GM12872 (cell line): ENCODE results near the gene NOC4L.

ENCODE experiments used
- TF ChIP-seq, protein P1 (sequence below): IDR thresholded peaks from 3 replicates; pipeline ENCODE4 v1.5.1; 2011; ENCODE audit warnings: low read depth, mild to moderate bottlenecking, low read length, moderate library complexity; ENCODE audit not compliant: insufficient read depth

NOC4L gene

GRCh38 chr12:132141976-132142678 is 2.1 kb upstream of the NOC4L start:
- TF ChIP-seq, protein P1, sequence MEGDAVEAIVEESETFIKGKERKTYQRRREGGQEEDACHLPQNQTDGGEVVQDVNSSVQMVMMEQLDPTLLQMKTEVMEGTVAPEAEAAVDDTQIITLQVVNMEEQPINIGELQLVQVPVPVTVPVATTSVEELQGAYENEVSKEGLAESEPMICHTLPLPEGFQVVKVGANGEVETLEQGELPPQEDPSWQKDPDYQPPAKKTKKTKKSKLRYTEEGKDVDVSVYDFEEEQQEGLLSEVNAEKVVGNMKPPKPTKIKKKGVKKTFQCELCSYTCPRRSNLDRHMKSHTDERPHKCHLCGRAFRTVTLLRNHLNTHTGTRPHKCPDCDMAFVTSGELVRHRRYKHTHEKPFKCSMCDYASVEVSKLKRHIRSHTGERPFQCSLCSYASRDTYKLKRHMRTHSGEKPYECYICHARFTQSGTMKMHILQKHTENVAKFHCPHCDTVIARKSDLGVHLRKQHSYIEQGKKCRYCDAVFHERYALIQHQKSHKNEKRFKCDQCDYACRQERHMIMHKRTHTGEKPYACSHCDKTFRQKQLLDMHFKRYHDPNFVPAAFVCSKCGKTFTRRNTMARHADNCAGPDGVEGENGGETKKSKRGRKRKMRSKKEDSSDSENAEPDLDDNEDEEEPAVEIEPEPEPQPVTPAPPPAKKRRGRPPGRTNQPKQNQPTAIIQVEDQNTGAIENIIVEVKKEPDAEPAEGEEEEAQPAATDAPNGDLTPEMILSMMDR = no peak

DNA sequence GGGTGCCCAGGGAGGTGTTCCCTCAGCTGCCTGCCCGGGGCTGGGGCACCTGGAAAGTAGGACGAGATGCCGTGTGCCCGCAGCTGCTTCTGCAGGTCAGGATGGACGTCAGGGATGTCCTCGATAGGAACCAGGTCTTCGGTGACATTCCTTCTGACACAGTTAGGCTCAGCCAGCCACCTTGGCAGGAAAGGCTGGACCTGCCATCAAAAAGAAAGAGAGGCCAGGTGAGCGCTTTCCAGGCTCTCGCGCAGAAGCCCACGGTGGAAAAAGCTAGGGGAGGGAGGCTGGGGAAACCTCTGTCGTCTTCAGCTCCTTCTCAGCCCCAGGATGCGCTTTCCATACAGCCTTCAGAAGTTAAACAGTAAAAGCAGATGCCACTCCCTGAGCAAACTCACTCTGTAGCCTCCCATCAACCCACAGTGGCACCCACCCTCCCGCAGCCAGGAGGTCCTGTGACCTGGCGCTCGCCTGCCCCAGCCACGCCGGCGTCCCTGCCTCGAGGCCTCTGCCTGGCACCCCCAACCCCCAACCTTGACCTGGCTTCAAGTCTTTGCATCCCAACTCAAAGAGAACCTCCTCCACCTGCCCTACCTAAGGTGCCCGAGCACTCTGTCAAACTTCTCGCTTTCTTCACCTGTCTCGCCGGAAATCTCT is 1.4 kb upstream of the NOC4L start:
- TF ChIP-seq, protein P1 = no peak

DNA sequence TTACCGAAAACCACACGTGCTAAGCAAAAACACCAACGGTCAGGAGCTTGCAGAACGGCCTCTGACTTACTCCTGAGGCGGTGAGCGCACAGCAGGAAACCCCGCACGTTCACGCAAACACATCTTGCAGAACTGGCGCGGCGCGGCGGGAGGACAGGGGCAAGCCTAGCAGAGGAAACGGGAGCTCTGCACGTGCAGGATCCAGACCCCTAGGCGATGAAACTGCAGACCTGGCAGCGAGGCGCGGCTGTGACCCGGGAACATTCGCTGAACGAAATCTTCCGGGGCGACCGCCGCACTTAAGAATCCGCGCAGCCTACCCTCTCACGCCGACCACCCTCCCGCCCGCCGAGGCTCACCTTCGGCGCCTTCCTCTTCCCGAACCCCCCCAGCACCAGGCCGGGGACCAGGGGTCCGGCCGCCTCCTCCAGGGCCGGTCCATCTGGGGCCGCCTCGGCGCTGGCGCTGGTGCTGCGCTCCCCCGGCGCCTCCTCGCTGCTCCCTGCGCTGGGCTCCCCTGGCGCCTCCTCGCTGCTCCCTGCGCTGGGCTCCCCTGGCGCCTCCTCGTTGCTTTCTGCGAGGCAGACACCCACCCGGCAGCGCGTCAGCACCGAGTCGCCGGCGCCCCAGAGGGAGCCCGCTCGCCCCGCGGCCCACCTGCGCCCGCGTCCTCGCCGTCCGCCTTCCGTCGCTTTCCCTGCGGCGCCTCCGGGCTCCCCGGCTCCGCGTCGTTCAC is 753 bp upstream of the NOC4L start:
- TF ChIP-seq, protein P1 = no peak

- TF ChIP-seq, protein P1 = no peak
Measured at GRCh38 chr12:132144810-132145168, 532 bp downstream of the NOC4L start.

- TF ChIP-seq, protein P1 = no peak
Measured at GRCh38 chr12:132145334-132145733, 1.1 kb downstream of the NOC4L start.

DNA sequence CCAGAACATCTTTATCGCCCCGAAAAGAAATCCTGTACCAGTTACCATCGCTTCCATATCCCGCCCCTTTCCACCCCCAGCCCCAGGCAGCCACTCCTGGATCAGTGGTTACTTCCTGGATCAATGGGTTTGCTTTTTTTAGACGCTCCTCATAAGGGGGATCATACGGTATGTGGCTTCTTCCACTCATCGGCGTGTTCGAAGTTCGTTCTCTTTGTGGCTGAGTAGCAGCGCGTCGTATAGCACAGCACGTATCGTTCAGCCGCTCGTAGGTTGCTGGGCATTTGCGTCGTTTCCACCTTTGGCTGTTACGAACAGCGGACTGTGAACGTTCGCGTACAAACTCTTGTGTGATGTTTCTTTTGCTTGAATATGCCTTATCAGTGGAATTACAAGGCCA is 1.8 kb downstream of the NOC4L start:
- TF ChIP-seq, protein P1 = no peak

- TF ChIP-seq, protein P1 = no peak
Measured at GRCh38 chr12:132146772-132147422, 2.6 kb downstream of the NOC4L start.
